B cell (primary cell): Measurements from ENCODE around the gene IAH1. TPM values are rescaled to one million over a fixed set of nuclear protein-coding genes. Genes with fewer than 3 reads are reported as not detected.

Source experiments
- ATAC-seq: fragments of 200-7000 bp; cut with Tn5 transposase; one replicate; pipeline ENCODE4 v1.10.0; 2021; ENCODE audit warnings: low read depth, mild to moderate bottlenecking, moderate number of reproducible peaks, moderate library complexity
- CTCF ChIA-PET: fragments of 350-600 bp; sonication (Branson Sonifier 250); formaldehyde crosslinking; loops from one replicate; lab custom pipeline; 2021; ENCODE audit warnings: antibody characterized with exemption, inconsistent platforms; lab: Charles Lee
- POLR2A ChIA-PET: fragments of 350-600 bp; sonication (Branson Sonifier 250); formaldehyde crosslinking; loops from one replicate; lab custom pipeline; 2021; ENCODE audit warnings: antibody characterized with exemption; lab: Charles Lee
- DNase-seq: peaks from one replicate; pipeline ENCODE4 v3.0.0; 2013
- H2AFZ ChIP-seq: 2 replicates; pipeline ENCODE4 v1.6.1; 2012; ENCODE audit warnings: mild to moderate bottlenecking, low read depth, low read length; ENCODE audit not compliant: insufficient read depth, poor library complexity, severe bottlenecking
- H3K27ac ChIP-seq, 2 donors: 1 replicate in 1 of 2; 2 replicates in 1 of 2; pipeline ENCODE4 v1.5.1; 2012 to 2013; ENCODE audit warnings: low read length in 2 of 2, mild to moderate bottlenecking in 2 of 2, moderate library complexity in 1 of 2
- H3K27me3 ChIP-seq, 4 experiments: fragments of 200-600 bp in 1 of 4; sonication (generic) in 1 of 4; replicated peaks in 1 of 4; 1 replicate in 2 of 4; 2 replicates in 2 of 4; pipeline versions ENCODE4 v1.6.1 to v1.7.0; 2013 to 2016; ENCODE audit warnings: low read length in 3 of 4, mild to moderate bottlenecking in 2 of 4, mixed read lengths in 1 of 4, moderate library complexity in 1 of 4; ENCODE audit not compliant: insufficient read depth in 4 of 4, control insufficient read depth in 3 of 4; ENCODE audit errors: control extremely low read depth in 1 of 4
- H3K36me3 ChIP-seq, 2 experiments: replicated peaks in 1 of 2; 1 replicate in 1 of 2; 2 replicates in 1 of 2; pipeline versions ENCODE4 v1.6.1 to v1.7.1; 2013; ENCODE audit warnings: low read length in 1 of 2; ENCODE audit not compliant: insufficient read depth in 2 of 2, control insufficient read depth in 1 of 2; ENCODE audit errors: control extremely low read depth in 1 of 2, extremely low read depth in 1 of 2
- H3K4me1 ChIP-seq, 2 donors: fragments of 200-600 bp in 1 of 2; sonication (generic) in 1 of 2; 1 replicate in 1 of 2; 2 replicates in 1 of 2; pipeline versions ENCODE4 v1.5.1 to v1.6.1; 2013 to 2017; ENCODE audit warnings: low read length in 2 of 2; ENCODE audit not compliant: control insufficient read depth in 2 of 2, insufficient read depth in 2 of 2
- H3K4me2 ChIP-seq: replicated peaks from 2 replicates; pipeline ENCODE3; 2012; ENCODE audit warnings: mild to moderate bottlenecking, low read depth, low read length; ENCODE audit not compliant: poor library complexity, severe bottlenecking
- H3K4me3 ChIP-seq, 5 experiments: fragments of 200-600 bp in 1 of 5; sonication (generic) in 1 of 5; 1 replicate in 3 of 5; 2 replicates in 2 of 5; pipeline versions ENCODE4 v1.5.1 to v1.7.0; 2011 to 2016; ENCODE audit warnings: low read length in 4 of 5, mild to moderate bottlenecking in 4 of 5, low read depth in 2 of 5, control low read depth in 1 of 5, moderate library complexity in 1 of 5; ENCODE audit not compliant: insufficient read depth in 1 of 5; ENCODE audit errors: control extremely low read depth in 1 of 5, extremely low read depth in 1 of 5
- H3K79me2 ChIP-seq: fragments of 200-600 bp; sonication (generic); one replicate; pipeline ENCODE4 v1.6.0; 2016; ENCODE audit warnings: low read length; ENCODE audit not compliant: control insufficient read depth, insufficient read depth
- H3K9ac ChIP-seq: fragments of 200-600 bp; sonication (generic); 2 replicates; pipeline ENCODE4 v1.6.1; 2017; ENCODE audit warnings: mild to moderate bottlenecking, low read length, moderate library complexity
- H3K9me3 ChIP-seq, 3 donors: one replicate each; pipeline versions ENCODE4 v1.6.1 to v1.7.1; 2013; ENCODE audit warnings: low read length in 2 of 3; ENCODE audit not compliant: control insufficient read depth in 2 of 3, insufficient read depth in 1 of 3; ENCODE audit errors: control extremely low read depth in 1 of 3
- H4K20me1 ChIP-seq: 2 replicates; pipeline ENCODE4 v1.6.0; 2012; ENCODE audit warnings: mild to moderate bottlenecking, low read length; ENCODE audit not compliant: insufficient read depth, control insufficient read depth, poor library complexity, severe bottlenecking
- H3K27ac Mint-ChIP-seq: one replicate; pipeline ENCODE4 v1.8.0; 2021; ENCODE audit warnings: mixed read lengths
- H3K27me3 Mint-ChIP-seq: one replicate; pipeline ENCODE4 v1.8.0; 2021; ENCODE audit warnings: mixed read lengths
- H3K4me1 Mint-ChIP-seq: one replicate; pipeline ENCODE4 v1.8.0; 2021; ENCODE audit warnings: mixed read lengths
- H3K4me3 Mint-ChIP-seq: one replicate; pipeline ENCODE4 v1.8.0; 2021; ENCODE audit warnings: mixed read lengths
- H3K9me3 Mint-ChIP-seq: one replicate; pipeline ENCODE4 v1.8.0; 2022; ENCODE audit warnings: mixed read lengths; ENCODE audit not compliant: insufficient read depth
- CTCF ChIP-seq: fragments of 200-600 bp; IDR thresholded peaks from one replicate; pipeline ENCODE4 v1.8.0; 2022; ENCODE audit warnings: antibody characterized with exemption, mild to moderate bottlenecking
- EZH2 ChIP-seq: IDR thresholded peaks from 2 replicates; pipeline ENCODE4 v1.6.1; 2012; ENCODE audit warnings: borderline replicate concordance, low read depth, mild to moderate bottlenecking, moderate library complexity, low read length; ENCODE audit not compliant: insufficient read depth, poor library complexity, severe bottlenecking
- WGBS: methylation state at CpG from one replicate; pipeline ENCODE4 v1.1.5; 2013; ENCODE audit warnings: missing lambda C conversion rate; ENCODE audit not compliant: insufficient coverage; 5-methylcytosine and 5-hydroxymethylcytosine counted together
- intact Hi-C: fragments of 100-400 bp; cut with micrococcal nuclease; formaldehyde crosslinking; loops from one replicate; pipeline ENCODE4 v1.10.0; 2022
- polyA plus RNA-seq: library from polyadenylated mRNA; depleted of rRNA; stranded (reverse); fragments of >200 nt; gene quantifications from 2 replicates; pipeline ENCODE4 v1.2.3, GENCODE V29; 2012
- total RNA-seq, 2 donors: library from RNA; stranded (reverse); fragments of 120-200 nt in 1 of 2; gene quantifications; 1 replicate in 1 of 2; 2 replicates in 1 of 2; pipeline versions ENCODE4 v1.2.3 to v1.2.4, GENCODE V29; 2013 to 2022

IAH1 gene
- total and polyA plus RNA-seq, 2 donors (not counting 1 experiment from before 2014, with no cell fraction given) = 33.3 to 54.8 TPM

GRCh38 chr2:9460441-9461017, 13.8 kb upstream of the IAH1 start:
- no peak overlapping the region for H3K4me2 ChIP-seq
- H3K4me1 ChIP-seq = no peaks in the 10 kb centered on the region
- H3K27ac ChIP-seq = no peak overlapping the region
- H3K27me3 Mint-ChIP-seq = no peaks in the 10 kb centered on the region
- no peak overlapping the region for H3K27ac Mint-ChIP-seq
- H2AFZ ChIP-seq = no peak overlapping the region
- DNase-seq (no peak), ATAC-seq (no peak)
- H3K9ac ChIP-seq = no peak overlapping the region
- no peaks in the 10 kb centered on the region for H3K79me2 ChIP-seq
- H3K9me3 Mint-ChIP-seq = no peaks in the 10 kb centered on the region
- H4K20me1 ChIP-seq = no peaks in the 10 kb centered on the region
- no peak for TF ChIP-seq EZH2
- TF ChIP-seq CTCF = no peak
- H3K36me3 ChIP-seq = peaks cover 0 to 42% of the 10 kb centered on the region in 2 experiments
- H3K4me3 Mint-ChIP-seq = no peak overlapping the region
- POLR2A ChIA-PET = no interaction called here
- H3K27me3 ChIP-seq = no peaks in the 10 kb centered on the region
- no peaks in the 10 kb centered on the region for H3K4me1 Mint-ChIP-seq
- no peak overlapping the region for H3K4me3 ChIP-seq
- CTCF ChIA-PET = no interaction called here
- WGBS = no CpG with 5 or more reads among the region's 3 CpGs
- H3K9me3 ChIP-seq = no peaks in the 10 kb centered on the region
- intact Hi-C loops = no loop called here

GRCh38 chr2:9461079-9461478, 13.3 kb upstream of the IAH1 start:
- H3K36me3 ChIP-seq = peaks cover 0 to 46% of the 10 kb centered on the region in 2 experiments
- no peak overlapping the region for H3K9ac ChIP-seq
- H3K4me2 ChIP-seq = no peak overlapping the region
- no peak for ATAC-seq
- Mint-ChIP-seq H3K4me1 (no peaks in the 10 kb centered on the region), H3K4me3 (no peak overlapping the region), H3K9me3 (no peaks in the 10 kb centered on the region), H3K27me3 (no peaks in the 10 kb centered on the region), H3K27ac (no peak overlapping the region)
- no peak overlapping the region for H2AFZ ChIP-seq
- TF ChIP-seq EZH2 (no peak), CTCF (no peak)
- no peaks in the 10 kb centered on the region for H3K4me1 ChIP-seq
- 78% methylated on average over 1 of the region's 3 CpGs for WGBS
- H3K79me2 ChIP-seq = no peaks in the 10 kb centered on the region
- POLR2A ChIA-PET = no interaction called here
- DNase-seq = no peak
- intact Hi-C loops = no loop called here
- H3K27me3 ChIP-seq = no peaks in the 10 kb centered on the region
- H4K20me1 ChIP-seq = no peaks in the 10 kb centered on the region
- no peak overlapping the region for H3K27ac ChIP-seq
- no peak overlapping the region for H3K4me3 ChIP-seq
- H3K9me3 ChIP-seq = peaks cover 0 to under 1% (median 0%) of the 10 kb centered on the region in 3 donors
- CTCF ChIA-PET = no interaction called here
